Memory B cell (primary cell): ENCODE measurements around the gene ZNF124.
"Not testable (repeated sequence)": the region's sequence is repeated elsewhere in the genome, so short reads cannot be mapped to it uniquely, and the experiment has no call there.

Source experiments
- ATAC-seq: fragments of 150-1000 bp; cut with Tn5 transposase; 2 replicates; pipeline ENCODE4 v1.10.0; 2021; ENCODE audit warnings: low read depth, mild to moderate bottlenecking, moderate library complexity
- DNase-seq, 2 donors: peaks; one replicate each; pipeline ENCODE4 v3.0.0; 2022; ENCODE audit warnings: low spot score in 2 of 2
- H3K27ac Mint-ChIP-seq: one replicate; pipeline ENCODE4 v1.8.0; 2022; ENCODE audit warnings: mild to moderate bottlenecking, moderate library complexity, mixed read lengths
- H3K27me3 Mint-ChIP-seq: one replicate; pipeline ENCODE4 v1.8.0; 2022; ENCODE audit warnings: mixed read lengths
- H3K36me3 Mint-ChIP-seq: one replicate; pipeline ENCODE4 v1.8.0; 2022; ENCODE audit warnings: mild to moderate bottlenecking, mixed read lengths
- H3K4me1 Mint-ChIP-seq: one replicate; pipeline ENCODE4 v1.8.0; 2022; ENCODE audit warnings: mixed read lengths
- H3K4me3 Mint-ChIP-seq: one replicate; pipeline ENCODE4 v1.8.0; 2022; ENCODE audit warnings: mild to moderate bottlenecking, moderate library complexity, mixed read lengths
- H3K9me3 Mint-ChIP-seq: one replicate; pipeline ENCODE4 v1.8.0; 2022; ENCODE audit warnings: mixed read lengths

The ZNF124 gene

DNA sequence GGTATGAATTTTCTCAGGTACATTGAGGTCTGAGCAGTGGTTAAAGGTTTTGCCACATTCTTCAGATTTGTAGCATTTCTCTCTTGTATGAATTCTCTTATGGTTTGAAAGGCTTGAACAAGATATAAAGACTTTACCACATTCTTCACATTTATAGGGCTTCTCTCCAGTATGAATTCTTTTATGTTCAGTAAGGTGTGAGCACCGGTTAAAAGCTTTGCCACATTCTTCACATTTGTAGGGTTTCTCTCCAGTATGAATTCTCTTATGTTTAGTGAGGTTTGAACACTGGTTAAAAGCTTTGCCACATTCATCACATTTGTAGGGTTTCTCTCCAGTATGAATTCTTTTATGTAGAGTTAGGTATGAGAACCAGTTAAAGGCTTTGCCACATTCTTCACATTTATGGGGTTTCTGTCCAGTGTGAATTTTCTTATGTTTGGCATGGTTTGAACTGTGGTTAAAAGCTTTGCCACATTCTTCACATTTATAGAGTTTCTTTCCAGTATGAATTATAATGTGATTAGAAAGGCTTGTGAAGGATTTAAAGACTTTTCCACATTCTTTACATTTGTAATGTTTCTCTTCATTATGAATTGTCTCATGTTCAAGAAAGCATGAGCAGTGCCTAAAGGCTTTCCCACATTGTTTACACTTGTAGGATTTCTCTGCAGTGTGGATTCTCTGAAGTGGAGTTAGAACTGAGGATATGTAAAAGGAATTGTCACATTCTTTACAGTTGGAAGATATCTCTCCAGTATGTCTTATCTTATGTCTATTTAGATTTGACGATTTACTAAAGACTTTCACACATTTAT lies 18.4 kb upstream of the ZNF124 start:
- no peak for ATAC-seq
- Mint-ChIP-seq H3K36me3 (peaks cover 44% of the 10 kb centered on the region), H3K27ac (no peak overlapping the region), H3K4me1 (no peaks in the 10 kb centered on the region), H3K9me3 (peaks cover 8% of the 10 kb centered on the region), H3K27me3 (no peaks in the 10 kb centered on the region), H3K4me3 (no peak overlapping the region)
- DNase-seq = no peak

DNA sequence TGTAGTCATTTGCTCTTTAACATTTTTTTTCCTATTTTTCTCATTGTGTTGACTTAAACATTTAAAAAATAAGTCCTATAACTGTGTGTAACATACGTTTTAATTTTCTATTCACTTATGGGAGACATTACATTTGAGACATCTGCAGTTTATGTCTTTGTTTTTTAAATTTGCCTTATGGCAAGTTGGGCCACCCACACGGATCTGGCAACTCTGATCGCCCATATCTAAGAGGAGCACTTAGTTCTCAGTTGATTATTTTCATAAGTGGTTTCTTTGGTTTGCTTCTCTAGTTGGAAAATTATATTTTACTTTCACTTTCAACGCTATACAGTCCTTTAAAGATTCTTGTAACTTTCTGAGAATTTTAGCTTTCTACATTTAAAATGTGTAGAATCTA lies 13.8 kb upstream of the ZNF124 start:
- Mint-ChIP-seq H3K4me1 (no peaks in the 10 kb centered on the region), H3K27me3 (no peaks in the 10 kb centered on the region), H3K9me3 (peaks cover 2% of the 10 kb centered on the region), H3K27ac (no peak overlapping the region), H3K4me3 (no peak overlapping the region), H3K36me3 (peaks cover 15% of the 10 kb centered on the region)
- DNase-seq (no peak), ATAC-seq (no peak)

DNA sequence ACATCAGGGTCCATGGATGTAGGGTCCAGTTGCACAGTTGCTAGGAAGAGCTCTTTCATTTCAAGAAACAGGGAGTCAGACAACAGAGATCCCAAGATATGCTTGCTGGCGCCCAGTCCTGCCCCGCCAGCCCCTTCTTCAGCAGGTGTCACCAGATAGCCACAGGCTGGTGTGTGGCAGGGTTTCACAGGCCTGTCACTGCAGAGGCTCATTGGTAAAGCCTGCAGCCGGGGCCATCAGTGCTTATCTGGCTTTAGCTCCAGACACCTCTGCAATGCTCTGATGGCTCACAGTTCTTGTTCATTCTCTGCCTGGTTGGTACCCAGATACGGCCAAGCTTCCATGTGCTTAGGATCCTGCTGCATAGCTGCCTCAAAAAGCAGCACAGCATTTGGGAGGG lies 12.4 kb upstream of the ZNF124 start:
- no peak overlapping the region for H3K27ac Mint-ChIP-seq
- ATAC-seq (no peak), DNase-seq (no peak)
- no peaks in the 10 kb centered on the region for H3K27me3 Mint-ChIP-seq
- no peak overlapping the region for H3K4me3 Mint-ChIP-seq
- peaks cover 6% of the 10 kb centered on the region for H3K36me3 Mint-ChIP-seq
- H3K9me3 Mint-ChIP-seq = peaks cover 4% of the 10 kb centered on the region
- no peaks in the 10 kb centered on the region for H3K4me1 Mint-ChIP-seq

DNA sequence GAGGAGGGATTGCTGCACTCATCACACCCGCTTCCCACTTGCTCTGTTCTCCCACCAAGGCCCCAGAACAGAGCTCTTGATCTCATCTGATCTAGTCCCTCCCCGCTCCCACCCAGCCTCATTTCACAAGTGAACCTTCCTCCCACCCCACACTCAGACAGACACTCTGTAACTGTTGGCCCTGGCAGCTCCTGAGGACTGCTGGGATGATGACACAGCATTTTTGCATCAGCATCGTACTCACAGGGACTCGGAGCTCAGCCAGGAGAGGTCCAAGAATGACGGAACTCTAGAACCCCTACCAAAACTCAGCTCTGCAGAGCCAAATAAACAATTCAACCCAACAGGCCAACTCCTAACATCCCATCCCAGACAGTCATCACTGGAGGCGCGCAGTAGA lies 11.2 kb upstream of the ZNF124 start:
- Mint-ChIP-seq H3K27me3 (no peaks in the 10 kb centered on the region), H3K9me3 (peaks cover 6% of the 10 kb centered on the region)

GRCh38 chr1:247180581-247180980 lies 8.8 kb upstream of the ZNF124 start:
- peaks cover 4% of the 10 kb centered on the region for H3K9me3 Mint-ChIP-seq
- H3K36me3 Mint-ChIP-seq = peaks cover 1% of the 10 kb centered on the region
- H3K27me3 Mint-ChIP-seq = no peaks in the 10 kb centered on the region
- H3K27ac Mint-ChIP-seq = no peak overlapping the region
- no peaks in the 10 kb centered on the region for H3K4me1 Mint-ChIP-seq
- ATAC-seq (no peak), DNase-seq (no peak)
- no peak overlapping the region for H3K4me3 Mint-ChIP-seq

More for the DNA sequence above, 11.2 kb upstream of the ZNF124 start:
- H3K36me3 Mint-ChIP-seq = peaks cover 4% of the 10 kb centered on the region
- no peak overlapping the region for H3K4me3 Mint-ChIP-seq
- no peak for DNase-seq
- no peak for ATAC-seq
- no peak overlapping the region for H3K27ac Mint-ChIP-seq
- no peaks in the 10 kb centered on the region for H3K4me1 Mint-ChIP-seq

DNA sequence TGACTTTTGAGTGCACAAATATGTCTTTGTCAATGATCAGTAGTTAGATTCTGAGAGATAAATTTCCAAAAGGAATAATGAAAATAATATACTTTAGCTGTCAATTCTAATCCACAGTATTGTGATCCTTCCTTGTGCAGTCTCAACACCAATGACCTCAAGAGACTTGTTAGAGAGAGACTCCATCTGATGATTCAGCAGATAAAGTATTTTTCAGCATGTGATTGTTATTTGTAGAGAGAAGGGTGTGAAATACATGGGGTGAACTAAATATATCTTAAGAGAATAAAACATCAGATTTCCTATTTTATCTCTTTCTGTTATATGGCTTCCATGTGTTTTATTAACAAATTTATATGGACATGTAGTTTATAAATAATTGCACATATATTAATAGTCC lies 5.9 kb upstream of the ZNF124 start:
- H3K4me1 Mint-ChIP-seq = no peaks in the 10 kb centered on the region
- DNase-seq = no peak
- peaks cover 4% of the 10 kb centered on the region for H3K9me3 Mint-ChIP-seq
- H3K27ac Mint-ChIP-seq = no peak overlapping the region
- no peaks in the 10 kb centered on the region for H3K27me3 Mint-ChIP-seq
- H3K4me3 Mint-ChIP-seq = no peak overlapping the region
- H3K36me3 Mint-ChIP-seq = peaks cover 1% of the 10 kb centered on the region
- ATAC-seq = no peak

DNA sequence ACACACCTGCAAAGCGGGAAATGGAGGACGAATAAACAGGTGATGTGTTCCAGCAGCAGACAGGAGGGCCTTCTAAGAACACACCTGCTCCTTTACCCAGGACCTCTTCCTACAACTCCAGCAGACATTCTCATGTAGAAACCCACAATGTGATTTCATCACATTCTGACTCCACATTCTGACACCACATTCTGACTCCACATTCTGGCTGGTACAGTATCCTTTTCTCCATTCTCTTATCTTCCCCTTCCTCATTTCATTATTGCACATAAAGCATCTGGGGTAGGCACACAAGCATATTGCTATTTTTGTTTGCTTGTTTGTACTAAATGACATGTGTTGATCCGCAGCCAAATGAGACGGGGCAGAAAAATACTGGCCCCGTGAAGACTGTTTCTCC lies 3.6 kb upstream of the ZNF124 start:
- Mint-ChIP-seq H3K9me3 (peaks cover 4% of the 10 kb centered on the region), H3K36me3 (peaks cover 1% of the 10 kb centered on the region), H3K4me1 (no peaks in the 10 kb centered on the region), H3K27me3 (no peaks in the 10 kb centered on the region), H3K4me3 (no peak overlapping the region), H3K27ac (no peak overlapping the region)
- no peak for DNase-seq
- no peak for ATAC-seq

DNA sequence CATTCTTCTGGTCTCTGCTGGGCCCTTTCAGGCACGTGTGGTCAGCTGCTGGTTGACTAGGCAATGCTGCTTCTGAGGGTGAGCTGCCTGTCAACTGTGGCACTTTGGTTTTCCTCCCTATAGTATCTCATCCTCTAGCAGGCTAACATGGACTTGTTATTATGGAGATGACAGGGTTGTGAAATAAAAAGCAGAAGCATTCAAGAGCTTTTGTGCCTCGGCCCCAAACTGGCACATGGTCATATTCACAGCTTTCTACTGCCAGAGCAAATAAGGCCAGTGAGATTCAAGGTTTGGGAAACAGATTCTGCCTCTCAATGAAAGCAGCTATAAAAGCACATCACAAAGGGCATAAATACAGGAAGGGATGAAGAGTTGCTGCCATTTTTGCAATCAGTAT lies 1.6 kb upstream of the ZNF124 start:
- no peaks in the 10 kb centered on the region for H3K27me3 Mint-ChIP-seq
- no peak overlapping the region for H3K27ac Mint-ChIP-seq
- DNase-seq (no peak), ATAC-seq (no peak)
- H3K36me3 Mint-ChIP-seq = peaks cover 1% of the 10 kb centered on the region
- no peaks in the 10 kb centered on the region for H3K9me3 Mint-ChIP-seq
- H3K4me1 Mint-ChIP-seq = peaks cover 5% of the 10 kb centered on the region
- H3K4me3 Mint-ChIP-seq = no peak overlapping the region

DNA sequence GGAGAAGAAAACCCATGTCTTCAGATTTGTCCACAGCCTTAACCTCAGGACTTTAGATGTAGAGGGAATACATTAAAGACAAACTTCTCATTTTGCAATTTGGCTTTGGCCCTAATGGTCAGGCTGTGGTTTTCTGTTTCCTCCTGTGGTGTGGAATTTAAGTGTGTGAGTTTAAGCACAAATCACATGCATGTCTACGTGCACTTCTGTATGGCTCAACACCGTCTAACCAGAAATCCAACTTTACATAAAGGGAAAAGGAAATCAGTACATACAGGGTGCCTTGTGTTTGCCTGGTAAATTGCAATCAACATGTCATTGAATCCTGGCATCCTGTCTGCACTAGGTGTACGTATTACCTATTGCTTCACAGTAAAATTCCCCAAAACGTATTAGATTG lies 1.2 kb upstream of the ZNF124 start:
- Mint-ChIP-seq H3K4me1 (peaks cover 5% of the 10 kb centered on the region), H3K4me3 (no peak overlapping the region), H3K27ac (no peak overlapping the region), H3K27me3 (no peaks in the 10 kb centered on the region), H3K9me3 (no peaks in the 10 kb centered on the region), H3K36me3 (peaks cover 2% of the 10 kb centered on the region)
- no peak for ATAC-seq
- no peak for DNase-seq

DNA sequence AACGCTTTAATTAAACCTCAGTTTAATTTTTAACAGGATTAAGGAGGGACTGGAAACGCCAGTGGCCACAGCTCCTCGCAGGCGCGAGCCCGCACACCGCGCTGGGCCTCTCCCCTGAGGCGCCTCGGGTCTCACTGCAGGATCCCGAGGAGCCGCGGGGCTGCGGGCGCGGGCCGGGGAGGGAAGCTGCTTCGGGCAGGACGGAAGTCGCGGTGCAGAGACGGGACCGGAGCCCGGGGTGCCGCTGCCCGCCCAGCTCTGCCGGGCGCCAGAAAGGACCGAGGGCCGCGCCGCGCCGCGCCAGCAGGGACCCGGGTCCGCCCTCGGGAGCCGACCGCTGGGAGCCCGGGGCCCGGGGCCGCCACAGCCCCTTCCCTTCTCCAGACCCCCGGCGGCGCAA lies 377 bp downstream of the ZNF124 start:
- H3K27ac Mint-ChIP-seq, H3K27me3 Mint-ChIP-seq, H3K4me3 Mint-ChIP-seq, DNase-seq: not testable (repeated sequence)
- Mint-ChIP-seq H3K4me1 (peaks cover 12% of the 10 kb centered on the region), H3K9me3 (peaks cover 13% of the 10 kb centered on the region), H3K36me3 (peaks cover 11% of the 10 kb centered on the region)
- ATAC-seq = peak; percentile 45

- peaks cover 14% of the 10 kb centered on the region for H3K4me1 Mint-ChIP-seq
- DNase-seq (no peak), ATAC-seq (no peak)
- peaks cover 37% of the 10 kb centered on the region for H3K9me3 Mint-ChIP-seq
- H3K36me3 Mint-ChIP-seq = peaks cover 40% of the 10 kb centered on the region
- H3K27ac Mint-ChIP-seq = no peak overlapping the region
- no peak overlapping the region for H3K4me3 Mint-ChIP-seq
- no peaks in the 10 kb centered on the region for H3K27me3 Mint-ChIP-seq
Observed at GRCh38 chr1:247165674-247166073, 6.1 kb downstream of the ZNF124 start.

- no peaks in the 10 kb centered on the region for H3K27me3 Mint-ChIP-seq
- peaks cover 12% of the 10 kb centered on the region for H3K4me1 Mint-ChIP-seq
- peaks cover 41% of the 10 kb centered on the region for H3K9me3 Mint-ChIP-seq
- DNase-seq = no peak
- H3K27ac Mint-ChIP-seq = no peak overlapping the region
- peaks cover 49% of the 10 kb centered on the region for H3K36me3 Mint-ChIP-seq
- no peak for ATAC-seq
- H3K4me3 Mint-ChIP-seq = no peak overlapping the region
Observed at GRCh38 chr1:247164694-247165093, 7.1 kb downstream of the ZNF124 start.

DNA sequence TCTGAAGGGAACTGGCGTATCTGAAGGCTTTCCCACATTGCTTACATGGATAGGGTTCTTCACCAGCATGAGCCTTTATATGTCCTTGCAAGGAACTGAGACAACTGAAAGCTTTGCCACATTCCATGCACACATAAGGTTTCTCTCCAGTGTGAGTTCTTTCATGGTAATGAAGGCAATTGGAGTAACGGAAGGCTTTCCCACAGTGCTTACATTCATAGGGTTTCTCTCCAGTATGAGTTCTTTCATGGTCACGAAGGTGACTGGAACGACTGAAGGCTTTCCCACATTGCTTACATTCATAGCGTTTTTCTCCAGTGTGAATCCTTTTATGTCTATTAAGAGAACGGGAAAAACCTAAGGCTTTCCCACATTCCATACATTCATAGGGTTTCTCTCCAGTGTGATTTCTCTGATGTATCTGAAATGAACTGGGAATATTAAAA lies 15.0 kb downstream of the ZNF124 start:
- no peak overlapping the region for H3K27ac Mint-ChIP-seq
- peaks cover 22% of the 10 kb centered on the region for H3K9me3 Mint-ChIP-seq
- no peak for ATAC-seq
- H3K36me3 Mint-ChIP-seq = peaks cover 61% of the 10 kb centered on the region
- H3K27me3 Mint-ChIP-seq = no peaks in the 10 kb centered on the region
- H3K4me3 Mint-ChIP-seq = no peak overlapping the region
- H3K4me1 Mint-ChIP-seq = no peaks in the 10 kb centered on the region
- DNase-seq = no peak

GRCh38 chr1:247147781-247148180 lies 24.0 kb downstream of the ZNF124 start:
- no peak overlapping the region for H3K4me3 Mint-ChIP-seq
- H3K4me1 Mint-ChIP-seq = no peaks in the 10 kb centered on the region
- peaks cover 39% of the 10 kb centered on the region for H3K36me3 Mint-ChIP-seq
- no peak for DNase-seq
- no peak overlapping the region for H3K27ac Mint-ChIP-seq
- ATAC-seq = no peak
- H3K9me3 Mint-ChIP-seq = peaks cover 20% of the 10 kb centered on the region
- H3K27me3 Mint-ChIP-seq = no peaks in the 10 kb centered on the region

DNA sequence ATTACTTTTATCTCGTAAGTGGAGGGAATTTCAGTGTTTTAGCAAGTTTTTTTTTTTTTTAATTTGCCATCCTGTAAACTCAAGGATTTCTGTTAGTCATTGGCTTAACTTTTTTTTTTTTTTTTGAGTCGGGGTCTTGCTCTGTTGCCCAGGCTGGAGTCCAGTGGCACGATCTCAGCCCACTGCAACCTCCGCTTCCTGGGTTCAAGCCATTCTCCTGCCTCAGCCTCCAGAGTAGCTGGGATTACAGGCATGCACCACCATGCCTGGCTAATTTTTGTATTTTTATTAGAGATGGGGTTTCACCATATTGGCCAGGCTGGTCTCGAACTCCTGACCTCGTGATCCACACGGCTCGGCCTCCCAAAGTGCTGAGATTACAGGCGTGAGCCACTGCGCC lies 24.7 kb downstream of the ZNF124 start:
- H3K4me1 Mint-ChIP-seq, H3K27me3 Mint-ChIP-seq, H3K4me3 Mint-ChIP-seq, DNase-seq, ATAC-seq, H3K27ac Mint-ChIP-seq: not testable (repeated sequence)
- H3K9me3 Mint-ChIP-seq = peaks cover 22% of the 10 kb centered on the region
- peaks cover 38% of the 10 kb centered on the region for H3K36me3 Mint-ChIP-seq
